ENCODE measurements around the gene TRAPPC6A.

The TRAPPC6A gene

GRCh38 chr19:45161738-45162607, 16.1 kb downstream of the TRAPPC6A start:
- DNase-seq: peak; percentile 39

- no peak for DNase-seq
Observed at GRCh38 chr19:45160870-45161737, 16.9 kb downstream of the TRAPPC6A start, which contains the start of gene NKPD1. NKPD1 (minus strand) TSS chr19:45160982; CDS start chr19:45160150, 832 bp downstream.

- no peak for DNase-seq
Observed at GRCh38 chr19:45159971-45160324, 18.1 kb downstream of the TRAPPC6A start.

- no peak for DNase-seq
Observed at GRCh38 chr19:45159210-45159970, 18.6 kb downstream of the TRAPPC6A start.

GRCh38 chr19:45158503-45159209, 19.4 kb downstream of the TRAPPC6A start:
- no peak for DNase-seq

- DNase-seq: no peak
Observed at GRCh38 chr19:45156751-45157150, 21.3 kb downstream of the TRAPPC6A start.

GRCh38 chr19:45156011-45156630, 21.9 kb downstream of the TRAPPC6A start:
- DNase-seq: no peak

GRCh38 chr19:45154064-45154827, 23.8 kb downstream of the TRAPPC6A start:
- peak; percentile 86 for DNase-seq

- DNase-seq: peak; percentile 50
Observed at GRCh38 chr19:45153339-45154063, 24.5 kb downstream of the TRAPPC6A start.

- DNase-seq: peak; percentile 31
Observed at GRCh38 chr19:45152504-45153338, 25.3 kb downstream of the TRAPPC6A start.

GRCh38 chr19:45151821-45152503, 26.1 kb downstream of the TRAPPC6A start:
- no peak for DNase-seq

- no peak for DNase-seq
Observed at GRCh38 chr19:45151320-45151719, 26.7 kb downstream of the TRAPPC6A start.

GRCh38 chr19:45150751-45151281, 27.2 kb downstream of the TRAPPC6A start:
- DNase-seq: no peak

GRCh38 chr19:45150180-45150579, 27.9 kb downstream of the TRAPPC6A start:
- DNase-seq: no peak

- DNase-seq: no peak
Observed at GRCh38 chr19:45149129-45149528, 28.9 kb downstream of the TRAPPC6A start.

- no peak for DNase-seq
Observed at GRCh38 chr19:45147835-45148676, 30.0 kb downstream of the TRAPPC6A start.

- DNase-seq: no peak
Observed at GRCh38 chr19:45146741-45147205, 31.3 kb downstream of the TRAPPC6A start.
